ENCODE results near the gene CCDC33.

- TF ChIP-seq CTCF (IDR thresholded peaks at IDR 0.05) (no peak), FOXM1 (IDR thresholded peaks at IDR 0.05; ENCODE audit: low read depth) (no peak), RCOR1 (IDR thresholded peaks at IDR 0.05; ENCODE audit: low read length) (no peak), GATA2 (CRISPR knock-in tag; IDR thresholded peaks at IDR 0.05) (no peak), RFX5 (IDR thresholded peaks at IDR 0.05; ENCODE audit: low read length) (no peak), NFIC (IDR thresholded peaks at IDR 0.05; ENCODE audit: borderline replicate concordance) (no peak), USF1 (IDR thresholded peaks at IDR 0.05; ENCODE audit: borderline replicate concordance, low read depth) (no peak), PBX3 (IDR thresholded peaks at IDR 0.05) (no peak), TAF1 (IDR thresholded peaks at IDR 0.05; ENCODE audit: borderline replicate concordance, low read depth, low read length) (no peak), EP300 (IDR thresholded peaks at IDR 0.05; ENCODE audit: borderline replicate concordance in 1 of 2, low read depth in 1 of 2, low read length in 1 of 2) (no peak), REST (IDR thresholded peaks at IDR 0.05; ENCODE audit: low read depth, low read length) (no peak)
Measured at GRCh38 chr15:74258456-74259291, 22.5 kb downstream of the CCDC33 start.
